H1 (cell line): ENCODE measurements around the gene ATP23. TPM values are rescaled to one million over a fixed set of nuclear protein-coding genes. Genes with fewer than 3 reads are reported as not detected.

Experiments used
- polyA plus RNA-seq, 7 experiments: library from polyadenylated mRNA; depleted of rRNA in 3 of 7; stranded (reverse) in 5 of 7; unstranded in 2 of 7; fragments of >200 nt in 5 of 7; fragments of 200-250 nt in 2 of 7; gene quantifications; 1 replicate in 5 of 7; 2 replicates in 1 of 7; 4 replicates in 1 of 7; pipeline versions ENCODE4 v1.2.1 to v1.2.3, GENCODE V29; 2011 to 2013; ENCODE audit warnings: missing spikeins in 2 of 7, mixed read lengths in 2 of 7
- total RNA-seq: library from RNA; stranded (reverse); fragmentation: NEBNext Ultra II Directional; extraction: Animal tissue kit (Norgen Biotek cat#: 25700); gene quantifications from 2 replicates; pipeline ENCODE4 v1.2.1, GENCODE V29; 2021

Gene ATP23
- total and polyA plus RNA-seq, 2 of the 8 experiments (the other 6 are each of a cell fraction or from before 2014, with no cell fraction given), result 10.2 to 13.5 TPM

Other genes with a start within 250 kb of the ATP23 start
- gene OS9, start 247.4 kb upstream of the ATP23 start, total RNA-seq, result 71.0 and 74.3 TPM in 2 replicates
- gene OS9, start 247.4 kb upstream of the ATP23 start, polyA plus RNA-seq (2011; rRNA removed), result 108 and 146 TPM in 2 replicates
- 1.5 and 1.7 TPM in 2 replicates for gene AGAP2, start 202.8 kb upstream of the ATP23 start, total RNA-seq
- gene AGAP2, start 202.8 kb upstream of the ATP23 start, polyA plus RNA-seq (2011; rRNA removed), result 1.5 and 1.8 TPM in 2 replicates
- gene TSPAN31, start 196.5 kb upstream of the ATP23 start, total RNA-seq, result 15.2 and 15.8 TPM in 2 replicates
- gene TSPAN31, start 196.5 kb upstream of the ATP23 start, polyA plus RNA-seq (2011; rRNA removed), result 23.3 and 31.4 TPM in 2 replicates
- 174 and 180 TPM in 2 replicates for gene CDK4, start 189.3 kb upstream of the ATP23 start, total RNA-seq
- 311 and 368 TPM in 2 replicates for gene CDK4, start 189.3 kb upstream of the ATP23 start, polyA plus RNA-seq (2011; rRNA removed)
- 6.1 and 6.4 TPM in 2 replicates for gene MARCHF9, start 186.5 kb upstream of the ATP23 start, total RNA-seq
- 6.6 and 7.8 TPM in 2 replicates for gene MARCHF9, start 186.5 kb upstream of the ATP23 start, polyA plus RNA-seq (2011; rRNA removed)
- gene CYP27B1, start 174.5 kb upstream of the ATP23 start, total RNA-seq, result 2.3 and 3.3 TPM in 2 replicates
- gene CYP27B1, start 174.5 kb upstream of the ATP23 start, polyA plus RNA-seq (2011; rRNA removed), result 2.6 and 2.9 TPM in 2 replicates
- gene METTL1, start 169.5 kb upstream of the ATP23 start, total RNA-seq, result 41.9 and 46.0 TPM in 2 replicates
- 37.9 and 40.5 TPM in 2 replicates for gene METTL1, start 169.5 kb upstream of the ATP23 start, polyA plus RNA-seq (2011; rRNA removed)
- gene EEF1AKMT3, start 169.0 kb upstream of the ATP23 start, total RNA-seq, result 3.1 and 3.8 TPM in 2 replicates
- 3.6 and 4.4 TPM in 2 replicates for gene EEF1AKMT3, start 169.0 kb upstream of the ATP23 start, polyA plus RNA-seq (2011; rRNA removed)
- gene TSFM, start 158.8 kb upstream of the ATP23 start, total RNA-seq, result 47.9 and 49.8 TPM in 2 replicates
- 17.4 and 21.5 TPM in 2 replicates for gene TSFM, start 158.8 kb upstream of the ATP23 start, polyA plus RNA-seq (2011; rRNA removed)
- gene AVIL, start 122.8 kb upstream of the ATP23 start, total RNA-seq, result 0.39 and 1.1 TPM in 2 replicates
- gene AVIL, start 122.8 kb upstream of the ATP23 start, polyA plus RNA-seq (2011; rRNA removed), result 0.06 and 0.11 TPM in 2 replicates
- 91.7 and 93.7 TPM in 2 replicates for gene CTDSP2, start 94.8 kb upstream of the ATP23 start, total RNA-seq
- gene CTDSP2, start 94.8 kb upstream of the ATP23 start, polyA plus RNA-seq (2011; rRNA removed), result 71.3 and 129 TPM in 2 replicates